ENCODE results near the gene CYSRT1. TPM values are rescaled to one million over a fixed set of nuclear protein-coding genes. Genes with fewer than 3 reads are reported as not detected.

CYSRT1 gene
- total and polyA plus RNA-seq, 8 donors = 0.92 to 47.3 (median 3.4) TPM; not detected in 3

DNA sequence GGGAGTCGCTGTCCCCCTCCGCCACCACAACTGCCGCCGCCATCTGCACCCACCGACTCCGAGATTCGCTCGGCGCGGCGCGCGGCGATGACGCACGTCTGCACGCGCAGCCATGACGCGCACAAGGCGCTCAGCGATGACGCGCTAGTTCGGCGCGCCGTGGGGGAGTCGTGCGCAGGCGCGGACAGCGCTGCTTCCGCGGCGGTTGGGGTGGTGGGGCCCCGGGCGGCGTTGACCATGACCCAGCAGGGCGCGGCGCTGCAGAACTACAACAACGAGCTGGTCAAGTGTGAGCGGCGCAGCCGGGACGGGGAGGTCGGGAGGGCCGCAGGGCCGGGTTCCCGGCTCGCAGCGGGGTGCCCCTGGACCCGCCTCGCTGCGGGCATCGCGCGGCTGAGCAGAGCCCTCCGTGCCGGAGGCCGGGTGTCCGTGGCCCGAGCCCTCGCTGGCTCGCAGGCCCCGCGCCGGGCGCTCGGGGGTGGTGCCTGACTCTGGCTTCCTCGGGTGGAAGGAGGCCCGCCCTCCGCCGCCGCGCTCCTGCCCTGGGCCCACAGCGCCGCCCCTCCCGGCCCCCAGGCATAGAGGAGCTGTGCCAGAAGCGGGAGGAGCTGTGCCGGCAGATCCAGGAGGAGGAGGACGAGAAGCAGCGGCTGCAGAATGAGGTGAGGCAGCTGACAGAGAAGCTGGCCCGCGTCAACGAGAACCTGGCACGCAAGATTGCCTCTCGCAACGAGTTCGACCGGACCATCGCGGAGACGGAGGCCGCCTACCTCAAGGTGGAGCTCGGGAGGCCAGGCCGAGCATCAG, 36.3 kb upstream of the CYSRT1 start, which contains the start of the genes ANAPC2 and SSNA1:
Gene ANAPC2, minus strand, starts transcription at position 71 of the 807 bp plus-strand sequence. Its CDS starts 28 bp downstream, at position 43.
Gene SSNA1, plus strand, starts transcription at position 187 of the 807 bp plus-strand sequence. Its CDS starts 51 bp downstream, at position 238.
- Histone ChIP-seq H3K27ac (peak within 1 kb of the TSS; percentile 96 to 97 (median 96)), H3K4me3 (peak within 1 kb of the TSS; percentile 95 to 99 (median 97)), H3K27me3 (no peaks in the 10 kb centered on the region), H3K9me3 (no peaks in the 10 kb centered on the region), H3K4me1 (peaks cover 35 to 83% (median 77%) of the 10 kb centered on the region in 4 donors), H3K36me3 (peaks cover 36 to 67% (median 63%) of the 10 kb centered on the region in 4 donors)
- peak in 2 of 4 donors; percentile 56 for TF ChIP-seq POLR2A (IDR thresholded peaks at IDR 0.05)
- TF ChIP-seq POLR2AphosphoS5 (IDR thresholded peaks at IDR 0.05) = peak; percentile 97 to 99 (median 99)
- TF ChIP-seq EP300 (IDR thresholded peaks at IDR 0.05) = no peak
- TF ChIP-seq, protein P1, sequence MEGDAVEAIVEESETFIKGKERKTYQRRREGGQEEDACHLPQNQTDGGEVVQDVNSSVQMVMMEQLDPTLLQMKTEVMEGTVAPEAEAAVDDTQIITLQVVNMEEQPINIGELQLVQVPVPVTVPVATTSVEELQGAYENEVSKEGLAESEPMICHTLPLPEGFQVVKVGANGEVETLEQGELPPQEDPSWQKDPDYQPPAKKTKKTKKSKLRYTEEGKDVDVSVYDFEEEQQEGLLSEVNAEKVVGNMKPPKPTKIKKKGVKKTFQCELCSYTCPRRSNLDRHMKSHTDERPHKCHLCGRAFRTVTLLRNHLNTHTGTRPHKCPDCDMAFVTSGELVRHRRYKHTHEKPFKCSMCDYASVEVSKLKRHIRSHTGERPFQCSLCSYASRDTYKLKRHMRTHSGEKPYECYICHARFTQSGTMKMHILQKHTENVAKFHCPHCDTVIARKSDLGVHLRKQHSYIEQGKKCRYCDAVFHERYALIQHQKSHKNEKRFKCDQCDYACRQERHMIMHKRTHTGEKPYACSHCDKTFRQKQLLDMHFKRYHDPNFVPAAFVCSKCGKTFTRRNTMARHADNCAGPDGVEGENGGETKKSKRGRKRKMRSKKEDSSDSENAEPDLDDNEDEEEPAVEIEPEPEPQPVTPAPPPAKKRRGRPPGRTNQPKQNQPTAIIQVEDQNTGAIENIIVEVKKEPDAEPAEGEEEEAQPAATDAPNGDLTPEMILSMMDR (IDR thresholded peaks at IDR 0.05) = peak in 3 of 7 experiments; percentile 6 to 48 (median 31)
- WGBS, 5 donors = 0 to 1% (median 0%) methylated on average over 39 to 98 of the region's 98 CpGs
- intact Hi-C loops (cut with DNase I; ENCODE audit: low total_unique reads) = loop anchor here (10.0 kb wide), 2 partner anchors 46 to 74 kb away; partner anchors contain the start of genes DPP7 and SLC34A3
- DNase-seq = peak; percentile 95 to 98

DNA sequence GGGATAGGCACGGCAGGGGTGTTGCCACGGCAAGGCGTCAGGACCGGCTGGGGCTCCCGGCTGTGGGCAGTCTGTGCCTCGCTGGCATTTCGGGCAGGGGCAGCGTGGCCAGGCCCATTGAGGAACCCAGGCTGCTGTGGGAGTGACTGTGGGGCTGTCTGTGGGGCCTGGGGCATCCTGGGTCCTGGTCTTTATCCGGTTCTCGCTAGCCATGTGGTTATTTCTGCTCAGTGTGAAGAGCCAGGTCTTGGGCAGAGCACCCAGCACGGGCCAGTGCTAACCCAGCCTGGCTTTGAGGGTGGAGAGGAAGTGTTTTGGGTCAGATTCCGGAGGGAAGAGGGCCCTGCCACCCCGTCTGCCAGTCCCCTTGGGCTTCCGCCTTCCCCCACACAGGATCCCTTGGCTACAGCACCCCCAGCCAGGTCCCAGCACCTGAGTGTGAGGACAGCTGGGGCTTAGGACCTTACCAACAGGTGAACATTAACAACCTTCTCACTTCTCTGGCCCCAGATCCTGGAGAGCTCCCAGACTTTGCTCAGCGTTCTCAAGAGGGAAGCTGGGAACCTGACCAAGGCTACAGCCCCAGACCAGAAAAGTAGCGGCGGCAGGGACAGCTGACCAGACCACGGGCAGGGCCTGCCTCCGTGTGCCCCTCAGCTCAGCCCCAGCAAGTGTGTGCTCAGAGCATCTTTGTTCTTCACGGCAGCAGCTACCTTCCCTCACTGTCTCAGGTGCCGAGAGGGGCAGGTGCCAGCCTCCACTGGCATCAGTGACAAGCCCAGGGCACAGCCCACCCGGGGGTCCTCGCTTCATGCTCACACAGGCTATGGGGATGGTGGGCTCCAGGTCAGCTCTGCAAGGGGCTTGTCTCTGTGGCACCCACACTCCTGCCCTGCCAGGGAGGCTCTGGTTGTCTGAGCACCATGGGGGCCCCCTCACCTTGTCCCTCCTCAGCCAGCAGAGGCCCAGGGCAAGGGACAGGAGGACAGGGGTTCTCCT, 35.4 kb upstream of the CYSRT1 start:
- H3K4me1 ChIP-seq = peaks cover 44 to 90% (median 84%) of the 10 kb centered on the region in 4 donors
- WGBS, 5 donors = 10 to 47% (median 19%) methylated on average over 10 to 23 of the region's 23 CpGs
- no peaks in the 10 kb centered on the region for H3K9me3 ChIP-seq
- peaks cover 27 to 58% (median 54%) of the 10 kb centered on the region in 4 donors for H3K36me3 ChIP-seq
- H3K27ac ChIP-seq = peak overlapping the region; percentile 96 to 97 (median 96)
- intact Hi-C loops (cut with DNase I; ENCODE audit: low total_unique reads) = loop anchor here (10.0 kb wide), 2 partner anchors 45 to 75 kb away; partner anchors contain the start of genes DPP7 and SLC34A3
- peak overlapping the region; percentile 95 to 99 (median 97) for H3K4me3 ChIP-seq
- H3K27me3 ChIP-seq = no peaks in the 10 kb centered on the region
- DNase-seq = peak in 1 of 2 donors; percentile 51
- TF ChIP-seq POLR2AphosphoS5 (IDR thresholded peaks at IDR 0.05) (no peak), POLR2A (IDR thresholded peaks at IDR 0.05) (no peak), EP300 (IDR thresholded peaks at IDR 0.05) (no peak)
- TF ChIP-seq, protein P1 (IDR thresholded peaks at IDR 0.05) = no peak

DNA sequence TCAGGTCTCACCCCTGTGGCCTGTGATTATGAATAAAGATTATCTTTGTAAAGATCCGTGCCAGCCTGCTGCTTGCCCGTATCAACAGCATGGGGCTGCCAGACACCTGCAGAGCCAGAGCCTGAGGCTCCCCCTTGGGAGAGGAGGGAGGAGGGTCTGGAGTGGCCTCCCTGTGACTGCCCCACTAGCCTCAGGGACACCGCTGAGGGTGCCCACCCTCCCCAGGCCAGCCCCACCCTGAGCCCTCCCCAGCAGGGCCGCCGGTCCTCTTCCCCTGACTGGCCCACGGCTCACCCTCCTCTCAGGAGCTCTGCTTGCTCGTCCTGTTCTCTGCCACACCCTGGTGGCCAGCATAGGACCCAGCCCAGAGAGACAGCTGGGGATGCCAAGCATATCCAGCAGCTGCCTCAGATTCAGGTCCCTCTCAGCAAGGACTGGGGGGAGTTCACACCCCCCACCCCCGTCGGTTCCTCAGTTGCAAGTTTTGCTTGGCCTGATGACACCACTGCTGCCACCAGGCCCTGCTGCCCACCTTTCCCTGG, 34.6 kb upstream of the CYSRT1 start:
- peak in 1 of 2 donors; percentile 53 for DNase-seq
- Histone ChIP-seq H3K4me3 (peak overlapping the region in 3 of 4 donors; percentile 96 to 99 (median 98)), H3K27ac (peak overlapping the region; percentile 96 to 97 (median 96)), H3K4me1 (peaks cover 49 to 90% (median 87%) of the 10 kb centered on the region in 4 donors), H3K36me3 (peaks cover 21 to 50% (median 46%) of the 10 kb centered on the region in 4 donors), H3K9me3 (no peaks in the 10 kb centered on the region), H3K27me3 (no peaks in the 10 kb centered on the region)
- TF ChIP-seq EP300 (IDR thresholded peaks at IDR 0.05) (no peak), POLR2A (IDR thresholded peaks at IDR 0.05) (no peak)
- intact Hi-C loops (cut with DNase I; ENCODE audit: low total_unique reads) = no loop called here
- WGBS, 5 donors = 29 to 58% (median 46%) methylated on average over 4 to 9 of the region's 9 CpGs

DNA sequence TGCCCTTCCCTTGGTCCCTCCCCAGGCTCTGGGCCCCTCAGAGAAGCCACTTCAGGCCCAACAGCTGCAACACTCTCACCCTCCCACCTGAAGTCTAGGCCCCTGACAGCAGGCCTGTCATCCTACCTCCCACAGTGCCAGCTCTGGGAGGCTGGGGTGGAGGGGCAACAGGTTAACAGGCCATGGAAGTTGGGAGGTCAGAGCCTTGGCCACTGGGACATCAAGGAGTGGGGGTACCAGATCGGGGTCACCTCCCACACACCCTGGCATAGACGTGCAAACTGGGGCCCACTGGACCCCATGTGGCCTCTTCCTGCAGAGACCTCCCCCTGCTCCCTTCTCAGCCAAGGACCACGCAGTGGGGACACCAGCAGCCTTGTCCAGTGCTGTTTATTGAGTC, 33.7 kb upstream of the CYSRT1 start:
- peak overlapping the region in 1 of 4 donors; percentile 99 for H3K4me3 ChIP-seq
- DNase-seq = no peak
- WGBS, 5 donors = 53 to 82% (median 71%) methylated on average over 3 of the region's 3 CpGs
- H3K27ac ChIP-seq = peak overlapping the region in 4 of 5 donors; percentile 86 to 97 (median 96)
- H3K36me3 ChIP-seq = peaks cover 15 to 42% (median 38%) of the 10 kb centered on the region in 4 donors
- intact Hi-C loops (cut with DNase I; ENCODE audit: low total_unique reads) = no loop called here
- H3K4me1 ChIP-seq = peaks cover 49 to 90% (median 87%) of the 10 kb centered on the region in 4 donors
- TF ChIP-seq POLR2AphosphoS5 (IDR thresholded peaks at IDR 0.05) (no peak), EP300 (IDR thresholded peaks at IDR 0.05) (no peak), POLR2A (IDR thresholded peaks at IDR 0.05) (no peak)
- TF ChIP-seq, protein P1 (IDR thresholded peaks at IDR 0.05) = no peak
- H3K27me3 ChIP-seq = no peaks in the 10 kb centered on the region
- no peaks in the 10 kb centered on the region for H3K9me3 ChIP-seq
